Mucosa of descending colon (tissue), 3 donors: ENCODE results near the gene FNDC1. TPM values are rescaled to one million over a fixed set of nuclear protein-coding genes. Genes with fewer than 3 reads are reported as not detected.

Experiments
- ATAC-seq: fragments of 200-7000 bp; cut with Tn5 transposase; one replicate; pipeline ENCODE4 v1.9.1; 2020; ENCODE audit warnings: mild to moderate bottlenecking, moderate library complexity
- DNase-seq, 3 donors: peaks; one replicate each; pipeline ENCODE4 v3.0.0-alpha.2; 2020
- H3K36me3 ChIP-seq: fragments of 200-600 bp; one replicate; pipeline ENCODE4 v1.8.0; 2021; ENCODE audit warnings: low read depth, mild to moderate bottlenecking
- H3K4me1 ChIP-seq: fragments of 200-600 bp; one replicate; pipeline ENCODE4 v1.8.0; 2021; ENCODE audit warnings: low read depth, mild to moderate bottlenecking
- H3K4me3 ChIP-seq: fragments of 200-600 bp; one replicate; pipeline ENCODE4 v1.8.0; 2021; ENCODE audit warnings: mild to moderate bottlenecking
- H3K9me3 ChIP-seq: fragments of 200-600 bp; one replicate; pipeline ENCODE4 v1.8.0; 2021; ENCODE audit warnings: mild to moderate bottlenecking
- intact Hi-C, 2 donors: fragments of 100-400 bp; cut with DNase I in 1 of 2; cut with micrococcal nuclease in 1 of 2; formaldehyde crosslinking; loops; one replicate each; pipeline versions ENCODE4 v1.11.0 to v1.11.1; 2022; cut with DNase I, micrococcal nuclease
- total RNA-seq, 3 donors: library from RNA; stranded (reverse); fragmentation: NEBNext Ultra II Directional in 2 of 3; extraction: Animal tissue kit (Norgen Biotek cat#: 25700) in 2 of 3; gene quantifications; one replicate each; pipeline versions ENCODE4 v1.2.1 to v1.2.4, GENCODE V29; 2021 to 2023
- TF ChIP-seq, protein P1 (sequence below): fragments of 200-600 bp; IDR thresholded peaks from one replicate; pipeline ENCODE4 v1.8.0; 2022; ENCODE audit warnings: antibody characterized with exemption, mild to moderate bottlenecking
- donor health status: DM: no; HTN: no; CAD: no; lungs with moderate emphysema.
- donor health status: DM: no; HTN: no; CAD: no.
- donor health status: DM: no; HTN: yes; CAD: no.

The FNDC1 gene
- total RNA-seq, 3 donors from 2014 or later: 0.64 to 6.6 (median 0.89) TPM

DNA sequence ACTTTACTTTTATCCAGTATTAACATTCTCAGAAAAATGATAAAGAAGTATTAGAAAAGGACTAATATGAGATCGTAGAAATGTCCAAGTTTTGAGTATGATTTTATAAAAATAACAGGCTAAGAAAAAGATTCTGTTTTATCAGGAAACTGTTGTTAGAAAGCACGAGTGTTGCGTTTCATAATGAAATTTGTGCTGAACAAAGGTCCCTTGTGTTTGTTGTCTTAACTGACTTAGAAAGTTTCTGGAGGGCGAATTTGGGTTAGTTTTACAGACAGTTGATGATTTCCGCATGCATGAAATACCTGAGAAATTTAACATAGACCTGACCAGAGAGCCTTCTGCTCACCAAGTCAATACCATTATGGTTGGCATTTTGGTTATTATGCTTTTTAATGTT lies 136.0 kb downstream of the FNDC1 start:
- H3K4me1 ChIP-seq: no peaks in the 10 kb centered on the region
- no peaks in the 10 kb centered on the region for H3K36me3 ChIP-seq
- no peak overlapping the region for H3K4me3 ChIP-seq
- H3K9me3 ChIP-seq: no peaks in the 10 kb centered on the region
- ATAC-seq: no peak
- intact Hi-C loops: no loop called here
- no peak for DNase-seq
- TF ChIP-seq, protein P1, sequence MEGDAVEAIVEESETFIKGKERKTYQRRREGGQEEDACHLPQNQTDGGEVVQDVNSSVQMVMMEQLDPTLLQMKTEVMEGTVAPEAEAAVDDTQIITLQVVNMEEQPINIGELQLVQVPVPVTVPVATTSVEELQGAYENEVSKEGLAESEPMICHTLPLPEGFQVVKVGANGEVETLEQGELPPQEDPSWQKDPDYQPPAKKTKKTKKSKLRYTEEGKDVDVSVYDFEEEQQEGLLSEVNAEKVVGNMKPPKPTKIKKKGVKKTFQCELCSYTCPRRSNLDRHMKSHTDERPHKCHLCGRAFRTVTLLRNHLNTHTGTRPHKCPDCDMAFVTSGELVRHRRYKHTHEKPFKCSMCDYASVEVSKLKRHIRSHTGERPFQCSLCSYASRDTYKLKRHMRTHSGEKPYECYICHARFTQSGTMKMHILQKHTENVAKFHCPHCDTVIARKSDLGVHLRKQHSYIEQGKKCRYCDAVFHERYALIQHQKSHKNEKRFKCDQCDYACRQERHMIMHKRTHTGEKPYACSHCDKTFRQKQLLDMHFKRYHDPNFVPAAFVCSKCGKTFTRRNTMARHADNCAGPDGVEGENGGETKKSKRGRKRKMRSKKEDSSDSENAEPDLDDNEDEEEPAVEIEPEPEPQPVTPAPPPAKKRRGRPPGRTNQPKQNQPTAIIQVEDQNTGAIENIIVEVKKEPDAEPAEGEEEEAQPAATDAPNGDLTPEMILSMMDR: no peak

DNA sequence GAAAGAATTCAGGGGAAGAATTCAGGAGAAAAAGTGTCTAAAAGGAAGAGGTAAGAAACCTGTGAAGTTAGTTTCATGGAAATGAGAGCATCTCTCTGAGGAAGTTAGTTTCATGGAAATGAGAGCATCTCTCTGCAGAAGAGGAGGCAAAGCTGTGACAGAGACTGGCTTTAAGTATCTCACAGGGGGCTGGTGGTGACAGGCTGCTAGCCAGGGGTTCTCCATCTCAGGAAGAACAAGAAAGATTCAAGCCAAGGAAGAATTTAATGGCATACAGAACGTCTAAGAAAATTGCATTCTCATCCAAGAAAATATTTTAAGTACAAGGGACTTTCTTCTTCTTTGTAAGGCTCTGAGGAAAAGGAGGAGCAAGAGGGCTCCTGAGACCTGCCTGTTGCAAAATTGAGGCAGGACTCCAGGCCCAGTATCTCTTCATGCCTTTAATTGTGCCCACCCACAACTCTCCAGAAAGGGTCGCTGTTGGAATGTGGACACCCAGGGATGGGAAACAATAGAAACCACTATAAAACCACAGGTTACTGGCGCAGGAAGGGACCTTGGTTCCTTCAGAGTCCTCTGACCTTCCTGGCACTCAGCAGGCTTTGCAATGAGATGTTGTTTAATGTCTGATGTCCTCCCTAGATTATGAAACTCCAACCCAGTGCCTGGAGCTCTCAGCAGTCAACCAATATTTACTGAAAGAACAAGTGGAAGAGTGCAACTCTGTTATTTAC lies 136.8 kb downstream of the FNDC1 start:
- no peaks in the 10 kb centered on the region for H3K9me3 ChIP-seq
- DNase-seq (no peak), ATAC-seq (no peak)
- intact Hi-C loops: no loop called here
- H3K36me3 ChIP-seq: no peaks in the 10 kb centered on the region
- H3K4me3 ChIP-seq: no peak overlapping the region
- no peaks in the 10 kb centered on the region for H3K4me1 ChIP-seq
- TF ChIP-seq, protein P1: no peak

DNA sequence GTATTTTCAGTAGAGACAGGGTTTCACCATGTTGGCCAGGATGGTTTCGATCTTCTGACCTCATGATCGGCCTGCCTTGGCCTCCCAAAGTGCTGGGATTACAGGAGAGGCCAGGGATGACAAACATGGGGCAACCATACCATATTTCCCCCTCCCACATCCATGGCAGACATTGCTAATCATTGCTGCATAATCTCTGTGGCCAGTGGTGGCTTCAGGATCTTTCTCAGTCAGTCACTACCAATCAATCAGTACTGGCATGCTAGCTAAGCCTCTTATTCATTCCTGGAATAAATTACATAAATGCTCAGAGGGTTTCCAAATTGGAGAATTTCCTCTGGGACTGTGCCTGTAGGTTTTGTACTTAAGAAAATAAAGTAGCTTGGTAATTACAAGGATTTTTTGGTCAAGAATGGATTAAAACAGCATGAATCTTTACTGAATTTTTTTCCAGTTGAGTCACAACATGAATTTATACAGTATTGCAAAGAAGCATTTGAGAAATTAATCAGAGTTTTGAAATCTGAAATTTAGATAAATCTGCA lies 138.1 kb downstream of the FNDC1 start:
- DNase-seq (no peak), ATAC-seq (no peak)
- H3K9me3 ChIP-seq: no peaks in the 10 kb centered on the region
- H3K36me3 ChIP-seq: no peaks in the 10 kb centered on the region
- intact Hi-C loops: no loop called here
- no peaks in the 10 kb centered on the region for H3K4me1 ChIP-seq
- TF ChIP-seq, protein P1: no peak
- no peak overlapping the region for H3K4me3 ChIP-seq

DNA sequence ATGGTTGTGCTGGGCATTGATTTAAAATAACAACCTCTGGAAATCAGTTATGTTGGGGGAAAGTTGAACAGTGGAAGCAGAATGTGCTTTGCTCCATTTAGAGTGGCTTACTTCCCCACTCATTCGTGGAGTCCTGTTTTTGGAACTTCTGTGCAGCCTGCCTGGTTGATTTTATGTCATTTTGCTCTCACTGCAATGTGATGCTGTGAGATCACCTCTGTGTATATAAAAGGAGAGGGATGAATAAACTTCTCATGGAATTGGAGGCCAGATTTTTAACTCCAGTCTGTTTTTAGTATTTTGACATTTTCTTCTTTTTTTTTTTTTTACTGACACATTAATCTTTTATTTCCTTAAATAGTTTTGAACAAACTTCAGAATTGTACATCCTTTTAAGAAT lies 139.0 kb downstream of the FNDC1 start:
- ATAC-seq: no peak
- TF ChIP-seq, protein P1: no peak
- H3K4me3 ChIP-seq: no peak overlapping the region
- H3K36me3 ChIP-seq: no peaks in the 10 kb centered on the region
- no peaks in the 10 kb centered on the region for H3K4me1 ChIP-seq
- intact Hi-C loops: no loop called here
- no peak for DNase-seq
- H3K9me3 ChIP-seq: no peaks in the 10 kb centered on the region

DNA sequence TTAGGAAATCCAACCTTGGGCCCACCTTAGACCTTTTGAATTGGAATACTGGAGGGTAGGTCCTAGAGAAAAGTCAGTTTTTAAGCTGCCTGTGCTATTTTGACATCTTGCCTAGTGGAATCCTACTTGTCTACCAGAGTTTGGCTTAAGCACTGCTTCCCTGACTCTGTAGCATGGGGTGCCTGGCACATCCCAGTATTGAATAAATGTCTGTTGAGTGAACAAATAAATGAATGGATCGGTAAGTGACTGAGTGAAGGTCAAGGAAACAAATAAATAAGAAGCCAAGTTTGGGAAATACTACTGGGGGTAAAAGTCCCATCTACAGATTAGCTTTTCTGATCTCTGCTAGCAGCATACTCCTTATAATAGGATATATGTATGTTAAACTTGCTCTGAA lies 140.5 kb downstream of the FNDC1 start:
- H3K4me1 ChIP-seq: no peaks in the 10 kb centered on the region
- ATAC-seq: no peak
- TF ChIP-seq, protein P1: no peak
- intact Hi-C loops: no loop called here
- no peaks in the 10 kb centered on the region for H3K36me3 ChIP-seq
- H3K9me3 ChIP-seq: no peaks in the 10 kb centered on the region
- no peak overlapping the region for H3K4me3 ChIP-seq
- no peak for DNase-seq
